AG20443 (cell line): Measurements from ENCODE around the gene NEDD9.
A peak's percentile ranks its signal among the peaks of the same experiment; 100 is the strongest.

Experiments used
- DNase-seq: peaks from one replicate; pipeline ENCODE4 v3.0.0; 2012; ENCODE audit warnings: low spot score, mixed read lengths

The NEDD9 gene

GRCh38 chr6:11260249-11261038 lies 28.0 kb upstream of the NEDD9 start:
- no peak for DNase-seq

GRCh38 chr6:11258260-11259237 lies 26.1 kb upstream of the NEDD9 start:
- no peak for DNase-seq

- no peak for DNase-seq
Observed at GRCh38 chr6:11255610-11256009, 23.1 kb upstream of the NEDD9 start.

GRCh38 chr6:11253594-11253993 lies 21.1 kb upstream of the NEDD9 start:
- no peak for DNase-seq

- peak; percentile 48 for DNase-seq
Observed at GRCh38 chr6:11251553-11252360, 19.3 kb upstream of the NEDD9 start.

- no peak for DNase-seq
Observed at GRCh38 chr6:11250108-11250507, 17.6 kb upstream of the NEDD9 start.

GRCh38 chr6:11248974-11249761 lies 16.7 kb upstream of the NEDD9 start:
- no peak for DNase-seq

- no peak for DNase-seq
Observed at GRCh38 chr6:11246722-11247121, 14.3 kb upstream of the NEDD9 start.

- DNase-seq: peak; percentile 32
Observed at GRCh38 chr6:11245381-11246256, 13.2 kb upstream of the NEDD9 start.

- DNase-seq: no peak
Observed at GRCh38 chr6:11244387-11245126, 12.1 kb upstream of the NEDD9 start.

GRCh38 chr6:11243861-11244260 lies 11.4 kb upstream of the NEDD9 start:
- no peak for DNase-seq

- peak; percentile 47 for DNase-seq
Observed at GRCh38 chr6:11242711-11243110, 10.2 kb upstream of the NEDD9 start.

GRCh38 chr6:11241793-11242201 lies 9.3 kb upstream of the NEDD9 start:
- DNase-seq: peak; percentile 81

- DNase-seq: no peak
Observed at GRCh38 chr6:11241154-11241792, 8.8 kb upstream of the NEDD9 start.

- no peak for DNase-seq
Observed at GRCh38 chr6:11237956-11238355, 5.5 kb upstream of the NEDD9 start.

GRCh38 chr6:11237428-11237827 lies 5.0 kb upstream of the NEDD9 start:
- no peak for DNase-seq

- no peak for DNase-seq
Observed at GRCh38 chr6:11236915-11237314, 4.4 kb upstream of the NEDD9 start.

- no peak for DNase-seq
Observed at GRCh38 chr6:11236076-11236750, 3.7 kb upstream of the NEDD9 start.
